Glutamatergic neuron (in vitro differentiated cells): ENCODE results near the gene SLC7A8. TPM values are rescaled to one million over a fixed set of nuclear protein-coding genes. Genes with fewer than 3 reads are reported as not detected.

Experiments used
- DNase-seq: peaks from one replicate; pipeline ENCODE4 v3.0.0; 2022
- H3K27ac Mint-ChIP-seq: one replicate; pipeline ENCODE4 v1.8.0; 2020; ENCODE audit warnings: mild to moderate bottlenecking, mixed read lengths, inconsistent platforms; ENCODE audit not compliant: unreplicated experiment
- H3K27me3 Mint-ChIP-seq: one replicate; pipeline ENCODE4 v1.8.0; 2020; ENCODE audit warnings: mild to moderate bottlenecking, moderate library complexity, mixed read lengths, inconsistent platforms; ENCODE audit not compliant: unreplicated experiment
- H3K36me3 Mint-ChIP-seq: one replicate; pipeline ENCODE4 v1.8.0; 2020; ENCODE audit warnings: mild to moderate bottlenecking, mixed read lengths, inconsistent platforms; ENCODE audit not compliant: unreplicated experiment
- H3K4me1 Mint-ChIP-seq: one replicate; pipeline ENCODE4 v1.8.0; 2020; ENCODE audit warnings: mild to moderate bottlenecking, low read depth, mixed read lengths, inconsistent platforms; ENCODE audit not compliant: unreplicated experiment
- H3K4me3 Mint-ChIP-seq: one replicate; pipeline ENCODE4 v1.8.0; 2020; ENCODE audit warnings: mild to moderate bottlenecking, mixed read lengths, inconsistent platforms; ENCODE audit not compliant: unreplicated experiment
- H3K9me3 Mint-ChIP-seq: one replicate; pipeline ENCODE4 v1.8.0; 2020; ENCODE audit warnings: mild to moderate bottlenecking, moderate library complexity, mixed read lengths, inconsistent platforms; ENCODE audit not compliant: unreplicated experiment
- total RNA-seq: library from RNA; stranded (reverse); fragmentation: NEBNext Ultra II Directional; extraction: Animal tissue kit (Norgen Biotek cat#: 25700); gene quantifications from one replicate; pipeline ENCODE4 v1.2.1, GENCODE V29; 2021; ENCODE audit not compliant: unreplicated experiment
- TF ChIP-seq, protein P1 (sequence below): fragments of 200-600 bp; sonication (generic); IDR thresholded peaks from one replicate; pipeline ENCODE4 v1.5.0; 2021; ENCODE audit not compliant: partially characterized antibody, unreplicated experiment

Gene SLC7A8
- total RNA-seq, 1 donor from 2014 or later, result 7.9 TPM

DNA sequence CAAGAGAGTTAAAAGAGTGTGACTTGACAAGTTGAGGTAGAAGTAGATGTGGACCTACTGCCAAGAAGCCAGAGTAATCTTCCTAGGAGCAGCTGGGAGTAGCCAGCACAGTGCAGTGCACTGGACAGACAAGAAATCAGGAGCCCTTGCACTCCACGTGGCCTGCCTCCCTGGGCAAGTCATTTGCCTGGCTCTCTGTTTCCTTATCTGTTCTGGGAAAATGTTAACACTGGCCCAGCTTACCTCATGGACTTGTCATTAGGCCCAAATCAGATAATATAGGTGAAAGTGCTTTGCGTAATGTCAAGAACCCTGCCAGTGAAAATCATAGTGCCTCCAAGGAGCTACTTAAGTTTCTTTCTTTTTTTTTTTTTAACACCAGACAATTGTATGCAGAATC is 19.2 kb downstream of the SLC7A8 start:
- no peaks in the 10 kb centered on the region for H3K9me3 Mint-ChIP-seq
- H3K27me3 Mint-ChIP-seq, result peaks cover 4% of the 10 kb centered on the region
- H3K36me3 Mint-ChIP-seq, result no peaks in the 10 kb centered on the region
- H3K4me3 Mint-ChIP-seq, result no peak overlapping the region
- TF ChIP-seq, protein P1, sequence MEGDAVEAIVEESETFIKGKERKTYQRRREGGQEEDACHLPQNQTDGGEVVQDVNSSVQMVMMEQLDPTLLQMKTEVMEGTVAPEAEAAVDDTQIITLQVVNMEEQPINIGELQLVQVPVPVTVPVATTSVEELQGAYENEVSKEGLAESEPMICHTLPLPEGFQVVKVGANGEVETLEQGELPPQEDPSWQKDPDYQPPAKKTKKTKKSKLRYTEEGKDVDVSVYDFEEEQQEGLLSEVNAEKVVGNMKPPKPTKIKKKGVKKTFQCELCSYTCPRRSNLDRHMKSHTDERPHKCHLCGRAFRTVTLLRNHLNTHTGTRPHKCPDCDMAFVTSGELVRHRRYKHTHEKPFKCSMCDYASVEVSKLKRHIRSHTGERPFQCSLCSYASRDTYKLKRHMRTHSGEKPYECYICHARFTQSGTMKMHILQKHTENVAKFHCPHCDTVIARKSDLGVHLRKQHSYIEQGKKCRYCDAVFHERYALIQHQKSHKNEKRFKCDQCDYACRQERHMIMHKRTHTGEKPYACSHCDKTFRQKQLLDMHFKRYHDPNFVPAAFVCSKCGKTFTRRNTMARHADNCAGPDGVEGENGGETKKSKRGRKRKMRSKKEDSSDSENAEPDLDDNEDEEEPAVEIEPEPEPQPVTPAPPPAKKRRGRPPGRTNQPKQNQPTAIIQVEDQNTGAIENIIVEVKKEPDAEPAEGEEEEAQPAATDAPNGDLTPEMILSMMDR, result no peak
- no peak overlapping the region for H3K27ac Mint-ChIP-seq
- DNase-seq, result no peak
- H3K4me1 Mint-ChIP-seq, result peaks cover 12% of the 10 kb centered on the region

DNA sequence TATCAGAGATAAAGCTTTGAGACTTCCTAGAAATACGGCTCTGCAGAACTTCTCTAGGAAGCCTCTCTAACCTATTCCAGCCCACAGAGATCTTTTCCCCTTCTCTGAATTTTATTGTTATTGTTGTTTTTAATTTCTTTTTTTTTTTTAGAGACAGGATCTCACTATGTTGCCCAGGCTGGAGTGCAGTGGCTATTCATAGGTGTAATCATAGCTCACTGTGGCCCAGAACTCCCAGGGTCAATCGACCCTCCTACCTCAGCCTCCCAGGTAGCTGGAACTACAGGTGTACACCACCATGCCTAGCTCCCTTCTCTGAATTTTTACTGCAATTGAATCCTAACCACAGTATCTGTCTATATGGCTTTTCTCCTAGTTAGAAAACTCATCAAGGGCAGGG is 19.6 kb downstream of the SLC7A8 start:
- Mint-ChIP-seq H3K36me3 (no peaks in the 10 kb centered on the region), H3K27ac (no peak overlapping the region), H3K27me3 (peaks cover 4% of the 10 kb centered on the region), H3K4me3 (no peak overlapping the region), H3K9me3 (no peaks in the 10 kb centered on the region), H3K4me1 (peaks cover 14% of the 10 kb centered on the region)
- TF ChIP-seq, protein P1, result no peak
- no peak for DNase-seq

DNA sequence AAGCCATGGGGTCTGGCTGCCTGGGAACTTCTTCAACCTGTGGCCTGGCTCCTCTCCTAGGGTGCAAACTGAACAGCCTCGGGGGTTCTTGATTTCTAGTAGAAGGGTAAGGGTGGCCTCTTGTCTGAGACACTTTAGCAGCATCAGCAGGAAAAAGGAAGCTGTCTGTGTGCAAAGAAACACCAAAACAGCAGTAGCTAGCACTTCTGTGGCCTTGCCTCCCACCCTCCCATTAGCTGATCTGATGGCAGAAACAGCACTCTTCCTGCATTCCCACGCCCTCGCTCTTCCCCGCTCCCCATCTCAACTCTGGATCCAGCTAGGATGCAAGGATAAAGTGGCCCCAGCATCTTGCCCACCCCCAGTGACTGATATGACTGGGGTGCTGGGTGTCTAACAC is 20.7 kb downstream of the SLC7A8 start:
- Mint-ChIP-seq H3K4me1 (peaks cover 11% of the 10 kb centered on the region), H3K27me3 (peaks cover 4% of the 10 kb centered on the region)

DNA sequence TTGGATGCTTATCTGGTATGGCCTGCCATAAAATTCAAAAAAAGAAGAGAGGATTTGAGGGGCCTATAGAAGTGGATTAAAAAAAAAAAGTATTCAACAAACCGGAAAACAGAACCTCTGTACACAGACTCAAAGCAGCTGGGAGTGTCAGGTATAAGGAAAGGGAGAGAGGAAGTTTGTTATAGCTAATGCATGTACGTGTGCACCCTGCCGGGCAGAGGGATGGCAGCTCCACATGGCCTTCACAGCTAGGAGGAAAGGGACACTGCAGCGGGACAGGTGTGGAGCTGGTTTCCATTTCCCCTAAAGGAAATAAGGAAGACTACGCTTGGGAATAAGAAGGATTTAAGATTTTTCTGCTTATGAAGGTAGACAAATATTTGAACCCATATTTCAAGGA is 21.5 kb downstream of the SLC7A8 start:
- Mint-ChIP-seq H3K9me3 (no peaks in the 10 kb centered on the region), H3K4me3 (no peak overlapping the region), H3K27ac (no peak overlapping the region), H3K27me3 (peaks cover 4% of the 10 kb centered on the region), H3K4me1 (peaks cover 11% of the 10 kb centered on the region), H3K36me3 (no peaks in the 10 kb centered on the region)
- no peak for DNase-seq
- TF ChIP-seq, protein P1, result no peak

More for the DNA sequence above, 20.7 kb downstream of the SLC7A8 start:
- DNase-seq, result no peak
- Mint-ChIP-seq H3K27ac (no peak overlapping the region), H3K4me3 (no peak overlapping the region), H3K36me3 (no peaks in the 10 kb centered on the region), H3K9me3 (no peaks in the 10 kb centered on the region)
- TF ChIP-seq, protein P1, result no peak

DNA sequence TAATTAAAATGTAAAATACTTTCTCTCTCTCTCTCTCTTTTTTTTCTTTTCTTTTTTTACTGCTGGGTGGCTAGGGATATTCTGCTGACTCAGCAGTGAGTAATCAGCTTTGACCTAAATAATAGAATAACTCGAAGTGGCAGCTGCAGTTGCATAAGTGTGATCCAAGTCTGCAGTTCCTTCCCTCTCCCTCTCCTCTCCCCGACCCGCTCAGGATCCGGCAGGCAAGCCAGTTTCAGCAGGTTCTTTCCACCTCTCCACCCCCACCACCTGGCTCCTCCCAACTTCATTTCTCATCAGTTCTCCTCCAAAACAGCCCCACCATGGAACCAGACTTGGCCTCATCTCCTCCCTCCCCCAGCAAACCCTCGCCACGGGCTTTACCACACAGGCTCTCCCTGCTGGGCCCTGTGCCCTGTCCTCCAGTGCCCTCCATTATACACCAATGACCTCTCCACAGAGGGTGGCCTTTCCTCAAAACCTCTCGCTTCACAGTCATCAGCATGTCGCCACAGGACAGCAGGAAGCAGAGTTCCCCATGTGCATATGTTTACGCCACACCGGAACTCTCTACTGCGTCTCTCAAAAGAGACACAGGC is 22.4 kb downstream of the SLC7A8 start:
- Mint-ChIP-seq H3K27ac (no peak overlapping the region), H3K4me1 (peaks cover 11% of the 10 kb centered on the region), H3K9me3 (no peaks in the 10 kb centered on the region), H3K4me3 (peak overlapping the region; percentile 55), H3K27me3 (peaks cover 4% of the 10 kb centered on the region), H3K36me3 (no peaks in the 10 kb centered on the region)
- no peak for DNase-seq
- TF ChIP-seq, protein P1, result no peak
